ENCODE results near the gene RNF38.

GRCh38 chr9:36297798-36298197 lies 102.3 kb downstream of the RNF38 start:
- no peak for TF ChIP-seq POLR2AphosphoS5 (IDR thresholded peaks at IDR 0.05)
- TF ChIP-seq, protein P1, sequence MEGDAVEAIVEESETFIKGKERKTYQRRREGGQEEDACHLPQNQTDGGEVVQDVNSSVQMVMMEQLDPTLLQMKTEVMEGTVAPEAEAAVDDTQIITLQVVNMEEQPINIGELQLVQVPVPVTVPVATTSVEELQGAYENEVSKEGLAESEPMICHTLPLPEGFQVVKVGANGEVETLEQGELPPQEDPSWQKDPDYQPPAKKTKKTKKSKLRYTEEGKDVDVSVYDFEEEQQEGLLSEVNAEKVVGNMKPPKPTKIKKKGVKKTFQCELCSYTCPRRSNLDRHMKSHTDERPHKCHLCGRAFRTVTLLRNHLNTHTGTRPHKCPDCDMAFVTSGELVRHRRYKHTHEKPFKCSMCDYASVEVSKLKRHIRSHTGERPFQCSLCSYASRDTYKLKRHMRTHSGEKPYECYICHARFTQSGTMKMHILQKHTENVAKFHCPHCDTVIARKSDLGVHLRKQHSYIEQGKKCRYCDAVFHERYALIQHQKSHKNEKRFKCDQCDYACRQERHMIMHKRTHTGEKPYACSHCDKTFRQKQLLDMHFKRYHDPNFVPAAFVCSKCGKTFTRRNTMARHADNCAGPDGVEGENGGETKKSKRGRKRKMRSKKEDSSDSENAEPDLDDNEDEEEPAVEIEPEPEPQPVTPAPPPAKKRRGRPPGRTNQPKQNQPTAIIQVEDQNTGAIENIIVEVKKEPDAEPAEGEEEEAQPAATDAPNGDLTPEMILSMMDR (IDR thresholded peaks at IDR 0.05 in 8 of 11, conservative IDR thresholded peaks at IDR 0.05 in 3 of 11), result no peak

Data from spleen (tissue), 7 donors.